HepG2 (cell line): ENCODE data around the gene CADPS2. TPM values are rescaled to one million over a fixed set of nuclear protein-coding genes. Genes with fewer than 3 reads are reported as not detected.

Source experiments
- ATAC-seq: fragments of 200-7000 bp; cut with Tn5 transposase; 3 replicates; pipeline ENCODE4 v1.9.1; 2020; ENCODE audit warnings: mild to moderate bottlenecking, moderate library complexity
- BruUV-seq: library from RNA; stranded (reverse); fragments of 400-500 nt; replicated peaks from 2 replicates; lab custom pipeline; 2021; lab: Mats Ljungman, UMichigan
- CTCF ChIA-PET: fragments of 300-600 bp; formaldehyde crosslinking; extraction: SDS; loops from one replicate; lab custom pipeline; 2021; ENCODE audit warnings: low total read pairs, inconsistent platforms, low intra/inter-chr PET ratio; lab: Yijun Ruan, JAX
- POLR2A ChIA-PET: fragments of 350-600 bp; sonication (Branson Sonifier 250); formaldehyde crosslinking; loops from one replicate; lab custom pipeline; 2020; ENCODE audit warnings: antibody characterized with exemption, inconsistent platforms; lab: Yijun Ruan, JAX
- DNase-seq: peaks from one replicate; pipeline ENCODE4 v3.0.0-alpha.2; 2015; ENCODE audit warnings: low spot score
- FAIRE-seq: peaks from 3 replicates; lab custom pipeline; 2011; peaks lifted over from hg19 to GRCh38; lab: Jason Lieb, UNC
- H2AFZ ChIP-seq: one replicate; pipeline ENCODE4 v1.6.1; 2011; ENCODE audit warnings: low read length, inconsistent platforms
- H3K27ac ChIP-seq: fragments of 300-600 bp; 3 replicates; pipeline ENCODE4 v1.8.0; 2011; ENCODE audit warnings: mixed run types, mild to moderate bottlenecking, mixed read lengths, low read length, inconsistent platforms; ENCODE audit not compliant: insufficient read depth; ENCODE audit errors: extremely low read length
- H3K27me3 ChIP-seq, 2 experiments: fragments of 200-600 bp in 1 of 2; 2 replicates in 1 of 2; 3 replicates in 1 of 2; pipeline versions ENCODE4 v1.6.0 to v1.8.0; 2011; ENCODE audit warnings: low read length in 2 of 2, mild to moderate bottlenecking in 2 of 2, moderate library complexity in 2 of 2, inconsistent platforms in 1 of 2; ENCODE audit not compliant: insufficient read depth in 2 of 2, control insufficient read depth in 1 of 2
- H3K36me3 ChIP-seq, 2 experiments: fragments of 200-600 bp in 1 of 2; replicated peaks in 1 of 2; 2 replicates in 1 of 2; 3 replicates in 1 of 2; pipeline versions ENCODE4 v1.5.1 to v1.8.0; 2011; ENCODE audit warnings: low read length in 2 of 2, inconsistent platforms in 1 of 2; ENCODE audit not compliant: insufficient read depth in 2 of 2, control insufficient read depth in 1 of 2
- H3K4me1 ChIP-seq: 2 replicates; pipeline ENCODE4 v1.5.1; 2012; ENCODE audit warnings: low read length, inconsistent platforms; ENCODE audit not compliant: insufficient read depth
- H3K4me2 ChIP-seq: 2 replicates; pipeline ENCODE4 v1.6.0; 2011; ENCODE audit warnings: low read depth, low read length, inconsistent platforms
- H3K4me3 ChIP-seq, 3 experiments: fragments of 200-600 bp in 1 of 3; sonication (generic), shearing (Covaris generic) in 1 of 3; replicated peaks in 1 of 3; 2 replicates each; pipeline ENCODE4 v1.5.1; 2011 to 2016; ENCODE audit warnings: low read length in 3 of 3, inconsistent platforms in 2 of 3, low read depth in 2 of 3, mild to moderate bottlenecking in 2 of 3, control low read depth in 1 of 3, mixed read lengths in 1 of 3; ENCODE audit not compliant: insufficient read depth in 1 of 3
- H3K79me2 ChIP-seq: one replicate; pipeline ENCODE4 v1.6.1; 2011; ENCODE audit warnings: low read length, inconsistent platforms; ENCODE audit not compliant: insufficient read depth
- H3K9ac ChIP-seq: 2 replicates; pipeline ENCODE4 v1.6.0; 2011; ENCODE audit warnings: mild to moderate bottlenecking, low read depth, low read length, inconsistent platforms; ENCODE audit not compliant: insufficient read depth
- H3K9me3 ChIP-seq: 2 replicates; pipeline ENCODE4 v1.5.1; 2012; ENCODE audit warnings: mild to moderate bottlenecking, low read length
- H4K20me1 ChIP-seq: 2 replicates; pipeline ENCODE4 v1.6.0; 2011; ENCODE audit warnings: inconsistent platforms, mild to moderate bottlenecking, low read length, moderate library complexity; ENCODE audit not compliant: insufficient read depth
- ZFYVE20 ChIP-seq: sonication (generic); formaldehyde crosslinking; IDR thresholded peaks from 2 replicates; pipeline ENCODE4 v1.8.0; 2023; ENCODE audit warnings: low read depth, mild to moderate bottlenecking, moderate library complexity, missing genetic modification reagents, borderline replicate concordance
- ZNF329 ChIP-seq: sonication (generic); formaldehyde crosslinking; IDR thresholded peaks from 2 replicates; pipeline ENCODE4 v1.9.0; 2021; ENCODE audit warnings: low read depth, mild to moderate bottlenecking, missing genetic modification reagents
- WGBS: methylation state at CpG from one replicate; pipeline ENCODE4 v1.1.6; 2017; ENCODE audit warnings: low lambda C conversion rate; 5-methylcytosine and 5-hydroxymethylcytosine counted together
- in situ Hi-C: cut with HindIII; loops from 2 replicates; pipeline ENCODE4 v1.10.0; 2017; ENCODE audit warnings: low pct_unique_long_range_greater_than_20kb; ENCODE audit not compliant: extremely low pct_ligation_motif_present
- intact Hi-C: fragments of 100-400 bp; cut with micrococcal nuclease; formaldehyde crosslinking; loops from one replicate; pipeline ENCODE4 v1.10.0; 2022; ENCODE audit not compliant: unreplicated experiment
- polyA plus RNA-seq, 8 experiments: library from polyadenylated mRNA; depleted of rRNA in 3 of 8; stranded (reverse) in 7 of 8; unstranded in 1 of 8; fragments of >200 nt; fragmentation: Illumina TruSeq in 4 of 8; extraction: Trizol in 4 of 8; gene quantifications; 2 replicates each; pipeline versions ENCODE4 v1.2.1 to v1.2.3, GENCODE V29; 2011 to 2016; ENCODE audit warnings: low read depth in 4 of 8, missing spikeins in 1 of 8, mixed read lengths in 1 of 8; ENCODE audit not compliant: insufficient read depth in 1 of 8
- total RNA-seq, 5 experiments: library from RNA; depleted of rRNA; stranded (reverse); fragments of >200 nt; fragmentation: Illumina TruSeq; extraction: Trizol; gene quantifications; 2 replicates each; pipeline ENCODE4 v1.2.3, GENCODE V29; 2016; ENCODE audit warnings: low read depth in 1 of 5
- TF ChIP-seq, protein P1 (sequence below): sonication (generic); formaldehyde crosslinking; IDR thresholded peaks from 2 replicates; pipeline ENCODE4 v1.4.0; 2020; ENCODE audit warnings: missing genetic modification reagents; ENCODE audit errors: not compliant biosample characterization
- TF ChIP-seq, protein P2 (sequence below): fragments of 450-650 bp; IDR thresholded peaks from 2 replicates; pipeline ENCODE4 v1.6.1; 2016

Gene CADPS2
- total and polyA plus RNA-seq, 2 of the 13 experiments (the other 11 are each of a cell fraction or from before 2014, with no cell fraction given) = 17.6 to 43.8 TPM

DNA sequence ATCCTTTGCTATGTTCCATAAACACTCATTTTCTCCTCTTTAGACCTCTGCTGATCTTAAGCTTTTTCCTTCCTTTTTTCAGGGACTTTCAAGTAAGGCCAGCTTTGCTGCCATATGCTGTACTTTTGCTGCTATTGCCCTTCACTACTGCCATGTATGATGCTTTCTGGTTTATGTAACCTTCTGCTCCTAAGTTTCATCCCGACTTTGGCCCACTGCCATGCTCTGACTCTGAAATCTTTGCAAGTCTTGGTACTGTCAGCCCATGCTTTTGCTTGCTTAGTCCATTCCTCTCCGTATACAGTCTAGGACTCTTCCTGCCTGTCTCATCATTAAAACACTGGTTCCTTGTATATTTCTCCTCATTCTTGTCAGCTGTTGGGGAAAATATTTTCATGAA is 339.8 kb downstream of the CADPS2 start (continued):
- TF ChIP-seq, protein P1, sequence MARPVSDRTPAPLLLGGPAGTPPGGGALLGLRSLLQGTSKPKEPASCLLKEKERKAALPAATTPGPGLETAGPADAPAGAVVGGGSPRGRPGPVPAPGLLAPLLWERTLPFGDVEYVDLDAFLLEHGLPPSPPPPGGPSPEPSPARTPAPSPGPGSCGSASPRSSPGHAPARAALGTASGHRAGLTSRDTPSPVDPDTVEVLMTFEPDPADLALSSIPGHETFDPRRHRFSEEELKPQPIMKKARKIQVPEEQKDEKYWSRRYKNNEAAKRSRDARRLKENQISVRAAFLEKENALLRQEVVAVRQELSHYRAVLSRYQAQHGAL (CRISPR knock-in tag) = no peak

DNA sequence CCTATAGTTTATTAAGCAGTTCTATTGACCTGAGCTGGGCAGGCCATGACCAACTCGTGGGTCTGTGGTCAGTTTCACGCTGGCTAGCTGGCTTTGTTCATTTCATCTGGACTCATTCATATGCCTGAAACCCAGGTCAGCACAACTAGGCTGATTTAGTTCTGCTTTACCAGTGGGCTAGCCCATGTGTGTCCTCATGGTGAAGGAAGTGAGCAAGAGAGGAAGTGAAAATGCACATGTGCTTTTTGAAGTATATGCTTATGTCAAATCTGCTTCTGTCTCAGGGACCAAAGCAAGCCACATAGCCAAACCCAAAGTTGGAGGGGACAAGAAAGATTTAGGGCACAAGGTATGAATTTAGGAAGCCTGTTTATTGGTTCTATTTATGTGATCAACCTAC is 341.8 kb downstream of the CADPS2 start:
- ChIA-PET POLR2A (no interaction called here), CTCF (no interaction called here)
- no TSS peak for BruUV-seq
- H3K36me3 ChIP-seq = no peaks in the 10 kb centered on the region; a peak in 1 of 5 replicates
- no peak overlapping the region for H3K4me2 ChIP-seq
- intact Hi-C loops = no loop called here
- H3K4me1 ChIP-seq = no peaks in the 10 kb centered on the region
- 69% methylated on average over 2 of the region's 2 CpGs for WGBS
- no peak overlapping the region for H3K9ac ChIP-seq
- no peak for ATAC-seq
- H3K79me2 ChIP-seq = no peaks in the 10 kb centered on the region
- no peaks in the 10 kb centered on the region for H4K20me1 ChIP-seq
- H3K27me3 ChIP-seq = no peaks in the 10 kb centered on the region
- no peak for FAIRE-seq
- H3K27ac ChIP-seq = no peak overlapping the region
- no peak for DNase-seq
- H3K9me3 ChIP-seq = no peaks in the 10 kb centered on the region
- TF ChIP-seq ZNF329 (CRISPR knock-in tag) = no peak
- TF ChIP-seq, protein P2, sequence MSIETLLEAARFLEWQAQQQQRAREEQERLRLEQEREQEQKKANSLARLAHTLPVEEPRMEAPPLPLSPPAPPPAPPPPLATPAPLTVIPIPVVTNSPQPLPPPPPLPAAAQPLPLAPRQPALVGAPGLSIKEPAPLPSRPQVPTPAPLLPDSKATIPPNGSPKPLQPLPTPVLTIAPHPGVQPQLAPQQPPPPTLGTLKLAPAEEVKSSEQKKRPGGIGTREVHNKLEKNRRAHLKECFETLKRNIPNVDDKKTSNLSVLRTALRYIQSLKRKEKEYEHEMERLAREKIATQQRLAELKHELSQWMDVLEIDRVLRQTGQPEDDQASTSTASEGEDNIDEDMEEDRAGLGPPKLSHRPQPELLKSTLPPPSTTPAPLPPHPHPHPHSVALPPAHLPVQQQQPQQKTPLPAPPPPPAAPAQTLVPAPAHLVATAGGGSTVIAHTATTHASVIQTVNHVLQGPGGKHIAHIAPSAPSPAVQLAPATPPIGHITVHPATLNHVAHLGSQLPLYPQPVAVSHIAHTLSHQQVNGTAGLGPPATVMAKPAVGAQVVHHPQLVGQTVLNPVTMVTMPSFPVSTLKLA = peak; percentile 80
- TF ChIP-seq ZFYVE20 = no peak
- H2AFZ ChIP-seq = no peak overlapping the region
- in situ Hi-C loops = no loop called here
- H3K4me3 ChIP-seq = no peak overlapping the region
